Measurements from ENCODE around the gene IRAK3.
A peak's percentile ranks its signal among the peaks of the same experiment; 100 is the strongest.
"Not testable (repeated sequence)": the region's sequence is repeated elsewhere in the genome, so short reads cannot be mapped to it uniquely, and the experiment has no call there.

Gene IRAK3

GRCh38 chr12:66268562-66268961 lies 79.5 kb downstream of the IRAK3 start:
- DNase-seq: no peak

- no peak for DNase-seq
Observed at GRCh38 chr12:66269142-66269541, 80.1 kb downstream of the IRAK3 start.

- DNase-seq: peak; percentile 64
Observed at GRCh38 chr12:66269757-66270383, 80.9 kb downstream of the IRAK3 start.

- no peak for DNase-seq
Observed at GRCh38 chr12:66270613-66271012, 81.6 kb downstream of the IRAK3 start.

- no peak for DNase-seq
Observed at GRCh38 chr12:66272650-66273049, 83.6 kb downstream of the IRAK3 start.

GRCh38 chr12:66273147-66273546 lies 84.1 kb downstream of the IRAK3 start:
- DNase-seq: no peak

- no peak for DNase-seq
Observed at GRCh38 chr12:66275040-66275439, 86.0 kb downstream of the IRAK3 start.

- DNase-seq: peak; percentile 11
Observed at GRCh38 chr12:66279123-66279712, 90.2 kb downstream of the IRAK3 start.

GRCh38 chr12:66280561-66280960 lies 91.5 kb downstream of the IRAK3 start:
- DNase-seq: no peak

- no peak for DNase-seq
Observed at GRCh38 chr12:66282244-66282643, 93.2 kb downstream of the IRAK3 start.

- no peak for DNase-seq
Observed at GRCh38 chr12:66287275-66287674, 98.3 kb downstream of the IRAK3 start.

- DNase-seq: no peak
Observed at GRCh38 chr12:66288121-66288520, 99.1 kb downstream of the IRAK3 start.

GRCh38 chr12:66289485-66289884 lies 100.5 kb downstream of the IRAK3 start:
- DNase-seq: no peak

GRCh38 chr12:66290716-66291200 lies 101.7 kb downstream of the IRAK3 start:
- no peak for DNase-seq

- peak; percentile 10 for DNase-seq
Observed at GRCh38 chr12:66296176-66296683, 107.2 kb downstream of the IRAK3 start.

GRCh38 chr12:66297080-66297479 lies 108.1 kb downstream of the IRAK3 start:
- DNase-seq: no peak

- no peak for DNase-seq
Observed at GRCh38 chr12:66297923-66298322, 108.9 kb downstream of the IRAK3 start.

GRCh38 chr12:66301944-66302826 lies 113.2 kb downstream of the IRAK3 start, which contains the start of gene HELB:
TSS of gene HELB (plus strand) at chr12:66302493. CDS start at chr12:66302604, 111 bp downstream.
- peak; percentile 95 for DNase-seq

GRCh38 chr12:66302827-66303169 lies 113.8 kb downstream of the IRAK3 start:
- DNase-seq: no peak

GRCh38 chr12:66303316-66303804 lies 114.3 kb downstream of the IRAK3 start:
- DNase-seq: not testable (repeated sequence)

Measured in fibroblast of skin of right quadriceps (primary cell).